A549 (cell line): ENCODE data around the gene SPIRE2. TPM values are rescaled to one million over a fixed set of nuclear protein-coding genes. Genes with fewer than 3 reads are reported as not detected.

Source experiments
- ATAC-seq, 2 experiments: fragments of 200-7000 bp in 1 of 2; fragments of >200 bp in 1 of 2; cut with Nextera tagmentation in 1 of 2; cut with Tn5 transposase in 1 of 2; 3 replicates each; pipeline versions ENCODE4 v1.8.0 to v1.9.1; 2018 to 2020; ENCODE audit warnings: mild to moderate bottlenecking in 1 of 2, moderate library complexity in 1 of 2
- CTCF ChIA-PET: fragments of 300-600 bp; sonication (Branson Sonifier 250); formaldehyde crosslinking; extraction: SDS; loops from one replicate; lab custom pipeline; 2021; ENCODE audit warnings: antibody characterized with exemption, inconsistent platforms; lab: Yijun Ruan, JAX
- POLR2A ChIA-PET: fragments of 350-600 bp; formaldehyde crosslinking; extraction: SDS; loops from one replicate; lab custom pipeline; 2021; ENCODE audit warnings: antibody characterized with exemption, inconsistent platforms; lab: Yijun Ruan, JAX
- DNase-seq, 2 experiments: peaks; one replicate each; pipeline versions ENCODE4 v3.0.0 to v3.0.0-alpha.2; 2011 to 2016; ENCODE audit warnings: low read depth in 1 of 2, low spot score in 1 of 2
- FAIRE-seq: peaks from 2 replicates; lab custom pipeline; 2011; peaks lifted over from hg19 to GRCh38; lab: Jason Lieb, UNC
- H3K27ac ChIP-seq, 2 experiments: fragments of >200 bp; sonication (Bioruptor Twin); formaldehyde crosslinking; 3 replicates each; pipeline ENCODE4 v1.5.1; 2016 to 2017
- H3K4me1 ChIP-seq: fragments of >200 bp; sonication (Bioruptor Twin); formaldehyde crosslinking; 3 replicates; pipeline ENCODE4 v1.6.1; 2016
- H3K4me2 ChIP-seq: fragments of >200 bp; sonication (Bioruptor Twin); formaldehyde crosslinking; 3 replicates; pipeline ENCODE4 v1.6.1; 2016
- H3K4me3 ChIP-seq: fragments of >200 bp; sonication (Bioruptor Twin); formaldehyde crosslinking; 3 replicates; pipeline ENCODE4 v1.5.1; 2016
- H3K9me3 ChIP-seq: fragments of >200 bp; sonication (Bioruptor Twin); formaldehyde crosslinking; 3 replicates; pipeline ENCODE4 v1.6.1; 2016
- ATOH8 ChIP-seq: fragments of 250-450 bp; sonication (Bioruptor Pico); IDR thresholded peaks from 2 replicates; pipeline ENCODE4 v1.5.0; 2020; ENCODE audit warnings: low read depth, mild to moderate bottlenecking, moderate library complexity
- CBX2 ChIP-seq: fragments of 200-600 bp; sonication (generic); IDR thresholded peaks from 2 replicates; pipeline ENCODE4 v1.6.1; 2016; ENCODE audit warnings: low read depth, mild to moderate bottlenecking, borderline replicate concordance
- CHD2 ChIP-seq: fragments of 150-350 bp; IDR thresholded peaks from 2 replicates; pipeline ENCODE4 v1.6.1; 2014; ENCODE audit warnings: low read length; ENCODE audit not compliant: partially characterized antibody
- CHD4 ChIP-seq: fragments of 200-600 bp; sonication (generic); IDR thresholded peaks from 2 replicates; pipeline ENCODE4 v1.6.1; 2016; ENCODE audit warnings: antibody characterized with exemption, mild to moderate bottlenecking, borderline replicate concordance
- FOSL2 ChIP-seq, 2 experiments: fragments of 450-650 bp in 1 of 2; fragments of >200 bp in 1 of 2; sonication (Bioruptor Twin) in 1 of 2; formaldehyde crosslinking; IDR thresholded peaks; 2 replicates each; pipeline versions ENCODE4 v1.5.0 to v1.6.1; 2016 to 2020; ENCODE audit warnings: mild to moderate bottlenecking in 1 of 2, moderate library complexity in 1 of 2
- HEYL ChIP-seq: fragments of 250-450 bp; sonication (Bioruptor Pico); IDR thresholded peaks from 2 replicates; pipeline ENCODE4 v1.8.0; 2021; ENCODE audit warnings: mild to moderate bottlenecking, moderate library complexity
- HMGXB4 ChIP-seq: fragments of 250-450 bp; sonication (Bioruptor Pico); IDR thresholded peaks from 2 replicates; pipeline ENCODE4 v1.5.0; 2021; ENCODE audit warnings: mild to moderate bottlenecking, moderate library complexity, borderline replicate concordance
- HOXA7 ChIP-seq: fragments of 250-450 bp; sonication (Bioruptor Pico); IDR thresholded peaks from 2 replicates; pipeline ENCODE4 v1.5.0; 2020; ENCODE audit warnings: mild to moderate bottlenecking, moderate library complexity
- JUN ChIP-seq, 2 experiments: fragments of >200 bp; sonication (Bioruptor Twin); formaldehyde crosslinking; IDR thresholded peaks; 2 replicates in 1 of 2; 3 replicates in 1 of 2; pipeline ENCODE4 v1.6.1; 2016 to 2017
- JUNB ChIP-seq: fragments of >200 bp; sonication (Bioruptor Twin); formaldehyde crosslinking; IDR thresholded peaks from 2 replicates; pipeline ENCODE4 v1.6.1; 2016
- KDM5A ChIP-seq: fragments of 200-600 bp; sonication (generic); IDR thresholded peaks from 2 replicates; pipeline ENCODE4 v1.6.1; 2016; ENCODE audit warnings: antibody characterized with exemption, mild to moderate bottlenecking
- MAZ ChIP-seq: fragments of 150-350 bp; IDR thresholded peaks from 2 replicates; pipeline ENCODE4 v1.6.1; 2014; ENCODE audit warnings: antibody characterized with exemption, low read depth, low read length, borderline replicate concordance
- MYC ChIP-seq: IDR thresholded peaks from 2 replicates; pipeline ENCODE4 v1.6.1; 2012; ENCODE audit warnings: mild to moderate bottlenecking, inconsistent platforms, low read length, improper control_type of control experiment, borderline replicate concordance
- NPAS2 ChIP-seq: fragments of 250-450 bp; sonication (Bioruptor Pico); IDR thresholded peaks from 2 replicates; pipeline ENCODE4 v1.8.0; 2022; ENCODE audit warnings: mild to moderate bottlenecking, moderate library complexity, borderline replicate concordance
- NR3C1 ChIP-seq: fragments of >200 bp; sonication (Bioruptor Twin); formaldehyde crosslinking; IDR thresholded peaks from 3 replicates; pipeline ENCODE4 v1.6.1; 2017
- POLR2A ChIP-seq: IDR thresholded peaks from 2 replicates; pipeline ENCODE4 v1.6.1; 2012; ENCODE audit warnings: mild to moderate bottlenecking, low read length
- POLR2AphosphoS2 ChIP-seq: conservative IDR thresholded peaks from 2 replicates; pipeline ENCODE4 v1.6.1; 2012; ENCODE audit warnings: low read length, improper control_type of control experiment, inconsistent platforms
- RAD21 ChIP-seq, 2 experiments: fragments of >200 bp in 1 of 2; sonication (Bioruptor Twin) in 1 of 2; formaldehyde crosslinking in 1 of 2; IDR thresholded peaks in 1 of 2; conservative IDR thresholded peaks in 1 of 2; 2 replicates in 1 of 2; 3 replicates in 1 of 2; pipeline ENCODE4 v1.6.1; 2012 to 2018; ENCODE audit warnings: inconsistent platforms in 1 of 2
- RARB ChIP-seq: fragments of 250-450 bp; sonication (Bioruptor Pico); IDR thresholded peaks from 2 replicates; pipeline ENCODE4 v1.8.0; 2021; ENCODE audit warnings: mild to moderate bottlenecking, moderate library complexity
- RFX5 ChIP-seq: fragments of 450-650 bp; IDR thresholded peaks from 2 replicates; pipeline ENCODE4 v1.7.1; 2014; ENCODE audit warnings: antibody characterized with exemption, mild to moderate bottlenecking, moderate library complexity
- SREBF2 ChIP-seq: fragments of 450-650 bp; IDR thresholded peaks from 2 replicates; pipeline ENCODE4 v1.6.1; 2014; ENCODE audit warnings: mild to moderate bottlenecking, moderate library complexity
- TFCP2L1 ChIP-seq: fragments of 250-450 bp; sonication (Bioruptor Pico); IDR thresholded peaks from 2 replicates; pipeline ENCODE4 v1.5.0; 2021; ENCODE audit warnings: mild to moderate bottlenecking
- ZC3H11A ChIP-seq: fragments of 450-650 bp; IDR thresholded peaks from 2 replicates; pipeline ENCODE4 v1.6.1; 2014; ENCODE audit warnings: antibody characterized with exemption, mild to moderate bottlenecking
- ZSCAN20 ChIP-seq: fragments of 250-450 bp; sonication (Bioruptor Pico); IDR thresholded peaks from 2 replicates; pipeline ENCODE4 v1.8.0; 2022; ENCODE audit warnings: mild to moderate bottlenecking, moderate library complexity
- WGBS: methylation state at CpG from one replicate; pipeline ENCODE4 v1.1.6; 2017; ENCODE audit errors: missing lambda C conversion rate; 5-methylcytosine and 5-hydroxymethylcytosine counted together
- polyA plus RNA-seq, 4 experiments: library from polyadenylated mRNA; depleted of rRNA in 3 of 4; stranded (reverse); fragments of >200 nt; fragmentation: RNase III in 1 of 4; extraction: RNeasy Plus Mini Kit Qiagen cat#74134 plus additional on column Dnase treatment in 1 of 4; gene quantifications; 2 replicates in 3 of 4; 3 replicates in 1 of 4; pipeline ENCODE4 v1.2.3, GENCODE V29; 2011 to 2017
- TF ChIP-seq, protein P1 (sequence below): fragments of 200-600 bp; sonication (generic); IDR thresholded peaks from 2 replicates; pipeline ENCODE4 v1.6.1; 2016; ENCODE audit warnings: antibody characterized with exemption, mild to moderate bottlenecking, moderate library complexity
- TF ChIP-seq, protein P2 (sequence below): fragments of >200 bp; sonication (Bioruptor Twin); formaldehyde crosslinking; IDR thresholded peaks from 3 replicates; pipeline ENCODE4 v1.5.1; 2016
- TF ChIP-seq, protein P3 (sequence below): fragments of >200 bp; sonication (Bioruptor Twin); formaldehyde crosslinking; IDR thresholded peaks from 2 replicates; pipeline ENCODE4 v1.6.1; 2016

Gene SPIRE2
- polyA plus RNA-seq, 2 of the 4 experiments (the other 2 are of a cell fraction): 6.0 to 9.9 TPM

DNA sequence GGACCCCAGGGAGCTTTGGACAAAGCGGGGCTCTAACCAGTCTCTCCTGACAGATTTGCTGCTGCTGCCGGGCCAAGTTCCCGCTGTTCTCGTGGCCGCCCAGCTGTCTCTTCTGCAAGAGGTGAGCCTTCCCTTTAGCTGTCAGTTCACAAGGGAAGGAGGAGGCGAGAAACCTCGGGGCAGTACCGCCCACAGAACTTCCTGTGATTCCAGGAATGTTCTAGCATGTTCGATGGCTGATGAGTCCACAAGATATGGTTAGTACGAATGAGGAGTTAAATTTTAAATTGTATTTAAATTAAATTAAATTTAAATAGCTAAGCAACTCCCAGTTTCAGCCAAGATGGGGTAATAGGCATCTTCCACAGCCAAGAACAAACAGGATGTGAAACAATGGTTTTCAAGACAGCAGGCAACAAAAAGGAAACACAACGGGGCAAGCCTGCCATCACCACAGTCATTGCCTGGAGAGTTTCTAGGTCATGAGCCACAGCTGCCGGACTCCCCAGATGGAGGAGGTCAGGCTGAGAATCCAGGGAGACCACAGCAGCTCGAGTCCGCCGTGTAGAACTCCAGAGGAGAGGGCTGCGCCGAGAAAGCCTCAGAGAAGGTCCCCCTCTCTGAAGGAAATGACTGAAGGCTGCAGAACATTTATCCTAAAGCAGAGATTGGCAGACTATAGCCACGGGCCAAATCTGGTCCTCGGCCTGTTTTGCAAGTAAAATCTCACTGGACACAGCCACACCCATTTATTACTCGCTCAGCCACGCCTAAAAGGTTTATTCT lies 35.7 kb downstream of the SPIRE2 start:
- no peak overlapping the region for H3K4me3 ChIP-seq
- H3K27ac ChIP-seq: no peak overlapping the region
- FAIRE-seq (no peak), DNase-seq (no peak), ATAC-seq (no peak)
- ChIA-PET POLR2A (no interaction called here), CTCF (interaction anchor here (0.6 to 6.5 kb wide), 6 partner anchors 7 to 164 kb away, joined by 3 to 79 read pairs (median 4); partner anchors contain the start of gene TCF25)
- peaks cover 4% of the 10 kb centered on the region; the same call in 1 of the 3 replicates for H3K4me1 ChIP-seq
- no peak for TF ChIP-seq MYC
- TF ChIP-seq CBX2: no peak
- TF ChIP-seq MAZ: no peak
- TF ChIP-seq FOSL2 (IDR thresholded peaks at IDR 0.05): no peak
- TF ChIP-seq FOSL2 (CRISPR knock-in tag; IDR thresholded peaks at IDR 0.05): no peak
- TF ChIP-seq KDM5A: no peak
- no peak for TF ChIP-seq CHD2
- TF ChIP-seq CHD4: no peak
- TF ChIP-seq ZC3H11A: no peak
- TF ChIP-seq, protein P1, sequence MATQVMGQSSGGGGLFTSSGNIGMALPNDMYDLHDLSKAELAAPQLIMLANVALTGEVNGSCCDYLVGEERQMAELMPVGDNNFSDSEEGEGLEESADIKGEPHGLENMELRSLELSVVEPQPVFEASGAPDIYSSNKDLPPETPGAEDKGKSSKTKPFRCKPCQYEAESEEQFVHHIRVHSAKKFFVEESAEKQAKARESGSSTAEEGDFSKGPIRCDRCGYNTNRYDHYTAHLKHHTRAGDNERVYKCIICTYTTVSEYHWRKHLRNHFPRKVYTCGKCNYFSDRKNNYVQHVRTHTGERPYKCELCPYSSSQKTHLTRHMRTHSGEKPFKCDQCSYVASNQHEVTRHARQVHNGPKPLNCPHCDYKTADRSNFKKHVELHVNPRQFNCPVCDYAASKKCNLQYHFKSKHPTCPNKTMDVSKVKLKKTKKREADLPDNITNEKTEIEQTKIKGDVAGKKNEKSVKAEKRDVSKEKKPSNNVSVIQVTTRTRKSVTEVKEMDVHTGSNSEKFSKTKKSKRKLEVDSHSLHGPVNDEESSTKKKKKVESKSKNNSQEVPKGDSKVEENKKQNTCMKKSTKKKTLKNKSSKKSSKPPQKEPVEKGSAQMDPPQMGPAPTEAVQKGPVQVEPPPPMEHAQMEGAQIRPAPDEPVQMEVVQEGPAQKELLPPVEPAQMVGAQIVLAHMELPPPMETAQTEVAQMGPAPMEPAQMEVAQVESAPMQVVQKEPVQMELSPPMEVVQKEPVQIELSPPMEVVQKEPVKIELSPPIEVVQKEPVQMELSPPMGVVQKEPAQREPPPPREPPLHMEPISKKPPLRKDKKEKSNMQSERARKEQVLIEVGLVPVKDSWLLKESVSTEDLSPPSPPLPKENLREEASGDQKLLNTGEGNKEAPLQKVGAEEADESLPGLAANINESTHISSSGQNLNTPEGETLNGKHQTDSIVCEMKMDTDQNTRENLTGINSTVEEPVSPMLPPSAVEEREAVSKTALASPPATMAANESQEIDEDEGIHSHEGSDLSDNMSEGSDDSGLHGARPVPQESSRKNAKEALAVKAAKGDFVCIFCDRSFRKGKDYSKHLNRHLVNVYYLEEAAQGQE: no peak
- no peak for TF ChIP-seq ZSCAN20
- TF ChIP-seq HOXA7: no peak
- no peak for TF ChIP-seq NPAS2
- TF ChIP-seq, protein P2, sequence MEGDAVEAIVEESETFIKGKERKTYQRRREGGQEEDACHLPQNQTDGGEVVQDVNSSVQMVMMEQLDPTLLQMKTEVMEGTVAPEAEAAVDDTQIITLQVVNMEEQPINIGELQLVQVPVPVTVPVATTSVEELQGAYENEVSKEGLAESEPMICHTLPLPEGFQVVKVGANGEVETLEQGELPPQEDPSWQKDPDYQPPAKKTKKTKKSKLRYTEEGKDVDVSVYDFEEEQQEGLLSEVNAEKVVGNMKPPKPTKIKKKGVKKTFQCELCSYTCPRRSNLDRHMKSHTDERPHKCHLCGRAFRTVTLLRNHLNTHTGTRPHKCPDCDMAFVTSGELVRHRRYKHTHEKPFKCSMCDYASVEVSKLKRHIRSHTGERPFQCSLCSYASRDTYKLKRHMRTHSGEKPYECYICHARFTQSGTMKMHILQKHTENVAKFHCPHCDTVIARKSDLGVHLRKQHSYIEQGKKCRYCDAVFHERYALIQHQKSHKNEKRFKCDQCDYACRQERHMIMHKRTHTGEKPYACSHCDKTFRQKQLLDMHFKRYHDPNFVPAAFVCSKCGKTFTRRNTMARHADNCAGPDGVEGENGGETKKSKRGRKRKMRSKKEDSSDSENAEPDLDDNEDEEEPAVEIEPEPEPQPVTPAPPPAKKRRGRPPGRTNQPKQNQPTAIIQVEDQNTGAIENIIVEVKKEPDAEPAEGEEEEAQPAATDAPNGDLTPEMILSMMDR: no peak
- WGBS: 87% methylated on average over 21 of the region's 21 CpGs
- no peak overlapping the region for H3K4me2 ChIP-seq
- H3K9me3 ChIP-seq: peaks cover 14% of the 10 kb centered on the region

GRCh38 chr16:89864527-89864820 lies 36.2 kb downstream of the SPIRE2 start:
- FAIRE-seq (no peak), DNase-seq (no peak), ATAC-seq (no peak)
- Histone ChIP-seq H3K4me1 (peaks cover 4% of the 10 kb centered on the region; the same call in 1 of the 3 replicates), H3K9me3 (peaks cover 14% of the 10 kb centered on the region), H3K27ac (no peak overlapping the region), H3K4me2 (no peak overlapping the region), H3K4me3 (no peak overlapping the region)
- WGBS: 73% methylated on average over 5 of the region's 5 CpGs
- ChIA-PET POLR2A (no interaction called here), CTCF (interaction anchor here (0.6 to 6.5 kb wide), 4 partner anchors 7 to 112 kb away, joined by 3 to 79 read pairs (median 37); partner anchors contain the start of gene TCF25)
- TF ChIP-seq KDM5A (no peak), RAD21 (conservative IDR thresholded peaks at IDR 0.05 in 1 of 2, IDR thresholded peaks at IDR 0.05 in 1 of 2) (no peak), HEYL (no peak), JUNB (no peak), HOXA7 (no peak), RFX5 (no peak), SREBF2 (no peak), POLR2AphosphoS2 (no peak), POLR2A (no peak), RARB (CRISPR knock-in tag) (no peak), MAZ (no peak), HMGXB4 (CRISPR knock-in tag) (no peak), ATOH8 (CRISPR knock-in tag) (no peak), TFCP2L1 (CRISPR knock-in tag) (no peak), NR3C1 (no peak), CBX2 (no peak), JUN (IDR thresholded peaks at IDR 0.05) (no peak)
- TF ChIP-seq, protein P3, sequence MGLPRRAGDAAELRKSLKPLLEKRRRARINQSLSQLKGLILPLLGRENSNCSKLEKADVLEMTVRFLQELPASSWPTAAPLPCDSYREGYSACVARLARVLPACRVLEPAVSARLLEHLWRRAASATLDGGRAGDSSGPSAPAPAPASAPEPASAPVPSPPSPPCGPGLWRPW: no peak
